Loucy (cell line): Measurements from ENCODE around the gene PLA2G2C.

Experiments
- CTCF ChIP-seq: fragments of 200-600 bp; sonication (generic); conservative IDR thresholded peaks from 2 replicates; pipeline ENCODE4 v1.5.1; 2014; ENCODE audit warnings: mild to moderate bottlenecking, antibody characterized with exemption, low read length
- EZH2phosphoT487 ChIP-seq: fragments of 200-600 bp; IDR thresholded peaks from 2 replicates; pipeline ENCODE4 v1.6.1; 2018; ENCODE audit warnings: antibody characterized with exemption, mild to moderate bottlenecking, moderate library complexity, borderline replicate concordance

- no peak for TF ChIP-seq EZH2phosphoT487
- no peak for TF ChIP-seq CTCF
Observed at GRCh38 chr1:20194224-20194623, 7.9 kb upstream of the PLA2G2C start.
